Osteoblast (primary cell): ENCODE results near the gene ACTG2. TPM values are rescaled to one million over a fixed set of nuclear protein-coding genes. Genes with fewer than 3 reads are reported as not detected.
A peak's percentile ranks its signal among the peaks of the same experiment; 100 is the strongest.

Source experiments
- DNase-seq: peaks from one replicate; pipeline ENCODE4 v3.0.0; 2011; ENCODE audit warnings: low spot score, mixed read lengths; ENCODE audit not compliant: insufficient read length; ENCODE audit errors: missing footprints
- H2AFZ ChIP-seq: 2 replicates; pipeline ENCODE4 v1.6.0; 2011; ENCODE audit warnings: mild to moderate bottlenecking, low read length
- H3K27ac ChIP-seq: 2 replicates; pipeline ENCODE4 v1.5.1; 2011; ENCODE audit warnings: mild to moderate bottlenecking, low read depth, low read length, moderate library complexity
- H3K27me3 ChIP-seq: 2 replicates; pipeline ENCODE4 v1.6.0; 2012; ENCODE audit warnings: mild to moderate bottlenecking, control low read depth, inconsistent platforms, low read length, moderate library complexity; ENCODE audit not compliant: insufficient read depth
- H3K36me3 ChIP-seq: 2 replicates; pipeline ENCODE4 v1.5.1; 2011; ENCODE audit warnings: mild to moderate bottlenecking, low read length, control low read depth, moderate library complexity; ENCODE audit not compliant: insufficient read depth
- H3K4me1 ChIP-seq: 2 replicates; pipeline ENCODE4 v1.5.1; 2011; ENCODE audit warnings: mild to moderate bottlenecking, low read length, control low read depth, moderate library complexity; ENCODE audit not compliant: insufficient read depth
- H3K4me2 ChIP-seq: 2 replicates; pipeline ENCODE4 v1.6.0; 2011; ENCODE audit warnings: mild to moderate bottlenecking, low read length; ENCODE audit not compliant: insufficient read depth
- H3K4me3 ChIP-seq: fragments of 200-600 bp; sonication (generic); 3 replicates; pipeline ENCODE4 v1.5.1; 2012; ENCODE audit warnings: mild to moderate bottlenecking, low read length, inconsistent platforms; ENCODE audit not compliant: insufficient read depth
- H3K79me2 ChIP-seq: 2 replicates; pipeline ENCODE4 v1.6.0; 2012; ENCODE audit warnings: mild to moderate bottlenecking, low read length, control low read depth, inconsistent platforms; ENCODE audit not compliant: insufficient read depth
- H3K9me3 ChIP-seq: 2 replicates; pipeline ENCODE4 v1.5.1; 2011; ENCODE audit warnings: low read depth, low read length, control low read depth
- H4K20me1 ChIP-seq: 2 replicates; pipeline ENCODE4 v1.6.0; 2012; ENCODE audit warnings: mild to moderate bottlenecking, low read length, control low read depth; ENCODE audit not compliant: insufficient read depth
- CTCF ChIP-seq: IDR thresholded peaks from 2 replicates; pipeline ENCODE4 v1.5.1; 2011; ENCODE audit warnings: mild to moderate bottlenecking, low read depth, low read length, moderate library complexity; ENCODE audit errors: extremely low read depth
- total RNA-seq: library from RNA; depleted of rRNA; stranded (reverse); fragments of >200 nt; gene quantifications from 2 replicates; pipeline ENCODE4 v1.2.3, GENCODE V29; 2012

The ACTG2 gene
- total RNA-seq, 1 donor = 0.72 TPM

- no peaks in the 10 kb centered on the region for H3K27me3 ChIP-seq
- H2AFZ ChIP-seq = no peak overlapping the region
- no peak for DNase-seq
- H3K4me2 ChIP-seq = no peak overlapping the region
- H3K9me3 ChIP-seq = no peaks in the 10 kb centered on the region
- no peak overlapping the region for H3K27ac ChIP-seq
- TF ChIP-seq CTCF = no peak
- H3K36me3 ChIP-seq = peaks cover 50% of the 10 kb centered on the region
- no peak overlapping the region for H3K4me3 ChIP-seq
- H3K79me2 ChIP-seq = no peaks in the 10 kb centered on the region
- H3K4me1 ChIP-seq = peaks cover 10% of the 10 kb centered on the region
- H4K20me1 ChIP-seq = peaks cover 3% of the 10 kb centered on the region
Observed at GRCh38 chr2:73852020-73852419, 40.8 kb upstream of the ACTG2 start.

- Histone ChIP-seq H3K4me3 (no peak overlapping the region), H3K27ac (no peak overlapping the region), H3K4me1 (peaks cover 20% of the 10 kb centered on the region), H3K9me3 (no peaks in the 10 kb centered on the region), H3K4me2 (no peak overlapping the region), H3K27me3 (no peaks in the 10 kb centered on the region), H3K36me3 (peaks cover 43% of the 10 kb centered on the region), H3K79me2 (no peaks in the 10 kb centered on the region), H4K20me1 (peaks cover 7% of the 10 kb centered on the region), H2AFZ (no peak overlapping the region)
- TF ChIP-seq CTCF = no peak
- DNase-seq = no peak
Observed at GRCh38 chr2:73855526-73855925, 37.3 kb upstream of the ACTG2 start.

GRCh38 chr2:73856214-73856613 is 36.6 kb upstream of the ACTG2 start:
- peaks cover 20% of the 10 kb centered on the region for H3K4me1 ChIP-seq
- H3K27ac ChIP-seq = no peak overlapping the region
- peak; percentile 81 for DNase-seq
- no peak overlapping the region for H2AFZ ChIP-seq
- no peaks in the 10 kb centered on the region for H3K79me2 ChIP-seq
- H3K36me3 ChIP-seq = peaks cover 43% of the 10 kb centered on the region
- H3K9me3 ChIP-seq = no peaks in the 10 kb centered on the region
- H3K4me3 ChIP-seq = no peak overlapping the region
- no peak for TF ChIP-seq CTCF
- no peak overlapping the region for H3K4me2 ChIP-seq
- H3K27me3 ChIP-seq = no peaks in the 10 kb centered on the region
- H4K20me1 ChIP-seq = peaks cover 7% of the 10 kb centered on the region

GRCh38 chr2:73859721-73860586 is 32.9 kb upstream of the ACTG2 start:
- Histone ChIP-seq H3K4me3 (no peak overlapping the region), H3K4me1 (peaks cover 15% of the 10 kb centered on the region), H3K27me3 (no peaks in the 10 kb centered on the region), H3K9me3 (no peaks in the 10 kb centered on the region), H3K79me2 (no peaks in the 10 kb centered on the region), H3K4me2 (no peak overlapping the region), H3K27ac (no peak overlapping the region), H2AFZ (no peak overlapping the region), H4K20me1 (peaks cover 3% of the 10 kb centered on the region), H3K36me3 (peaks cover 54% of the 10 kb centered on the region)
- no peak for TF ChIP-seq CTCF
- DNase-seq = peak; percentile 90
